ENCODE results near the gene MBD4.
"Not testable (repeated sequence)": the region's sequence is repeated elsewhere in the genome, so short reads cannot be mapped to it uniquely, and the experiment has no call there.

MBD4 gene

GRCh38 chr3:129417326-129417725, 22.4 kb downstream of the MBD4 start:
- DNase-seq (ENCODE audit: low read depth), result no peak
- no peak overlapping the region for H3K4me3 ChIP-seq (ENCODE audit: low read depth, low read length)
- no peak for TF ChIP-seq CTCF (IDR thresholded peaks at IDR 0.05; ENCODE audit: low read depth, low read length, missing control alignments)

- DNase-seq (ENCODE audit: low read depth), result no peak
- H3K4me3 ChIP-seq (ENCODE audit: low read depth, low read length), result no peak overlapping the region
- no peak for TF ChIP-seq CTCF (IDR thresholded peaks at IDR 0.05; ENCODE audit: low read depth, low read length, missing control alignments)
These were observed 23.3 kb downstream of the MBD4 start for GRCh38 chr3:129416415-129416814.

GRCh38 chr3:129415830-129416229, 23.9 kb downstream of the MBD4 start:
- no peak for DNase-seq (ENCODE audit: low read depth)
- no peak for TF ChIP-seq CTCF (IDR thresholded peaks at IDR 0.05; ENCODE audit: low read depth, low read length, missing control alignments)
- no peak overlapping the region for H3K4me3 ChIP-seq (ENCODE audit: low read depth, low read length)

GRCh38 chr3:129415378-129415777, 24.4 kb downstream of the MBD4 start:
- DNase-seq (ENCODE audit: low read depth), result no peak
- no peak for TF ChIP-seq CTCF (IDR thresholded peaks at IDR 0.05; ENCODE audit: low read depth, low read length, missing control alignments)
- H3K4me3 ChIP-seq (ENCODE audit: low read depth, low read length), result no peak overlapping the region

GRCh38 chr3:129413687-129414506, 25.9 kb downstream of the MBD4 start:
- DNase-seq (ENCODE audit: low read depth), result no peak
- TF ChIP-seq CTCF (IDR thresholded peaks at IDR 0.05; ENCODE audit: low read depth, low read length, missing control alignments), result no peak
- no peak overlapping the region for H3K4me3 ChIP-seq (ENCODE audit: low read depth, low read length)

- H3K4me3 ChIP-seq (ENCODE audit: low read depth, low read length); DNase-seq (ENCODE audit: low read depth): not testable (repeated sequence)
These were observed 26.5 kb downstream of the MBD4 start for GRCh38 chr3:129413238-129413637.

- DNase-seq (ENCODE audit: low read depth), result no peak
- no peak overlapping the region for H3K4me3 ChIP-seq (ENCODE audit: low read depth, low read length)
- no peak for TF ChIP-seq CTCF (IDR thresholded peaks at IDR 0.05; ENCODE audit: low read depth, low read length, missing control alignments)
These were observed 27.1 kb downstream of the MBD4 start for GRCh38 chr3:129412542-129413198.

All from GM12864 (cell line).